ENCODE data around the gene CEP128.

DNA sequence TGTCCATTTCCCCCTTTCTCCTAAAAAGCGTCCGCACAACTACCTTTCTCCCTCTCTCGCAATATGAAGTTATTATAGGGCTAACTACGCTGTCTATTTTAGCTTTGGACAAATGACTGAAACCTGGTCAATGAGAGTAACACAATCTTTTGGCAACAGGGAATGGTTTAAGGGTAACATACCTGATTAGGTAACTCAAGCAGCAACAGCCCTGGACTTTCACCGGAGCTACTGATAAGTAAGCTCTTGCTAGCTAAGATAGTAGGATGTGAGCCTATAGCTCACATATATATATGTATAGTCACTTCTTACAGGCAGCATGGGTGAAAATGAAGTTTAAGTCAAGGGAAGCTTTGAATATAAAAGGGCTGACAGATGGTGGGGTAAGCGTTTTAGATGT lies 313.0 kb downstream of the CEP128 start:
- TF ChIP-seq, protein P1, sequence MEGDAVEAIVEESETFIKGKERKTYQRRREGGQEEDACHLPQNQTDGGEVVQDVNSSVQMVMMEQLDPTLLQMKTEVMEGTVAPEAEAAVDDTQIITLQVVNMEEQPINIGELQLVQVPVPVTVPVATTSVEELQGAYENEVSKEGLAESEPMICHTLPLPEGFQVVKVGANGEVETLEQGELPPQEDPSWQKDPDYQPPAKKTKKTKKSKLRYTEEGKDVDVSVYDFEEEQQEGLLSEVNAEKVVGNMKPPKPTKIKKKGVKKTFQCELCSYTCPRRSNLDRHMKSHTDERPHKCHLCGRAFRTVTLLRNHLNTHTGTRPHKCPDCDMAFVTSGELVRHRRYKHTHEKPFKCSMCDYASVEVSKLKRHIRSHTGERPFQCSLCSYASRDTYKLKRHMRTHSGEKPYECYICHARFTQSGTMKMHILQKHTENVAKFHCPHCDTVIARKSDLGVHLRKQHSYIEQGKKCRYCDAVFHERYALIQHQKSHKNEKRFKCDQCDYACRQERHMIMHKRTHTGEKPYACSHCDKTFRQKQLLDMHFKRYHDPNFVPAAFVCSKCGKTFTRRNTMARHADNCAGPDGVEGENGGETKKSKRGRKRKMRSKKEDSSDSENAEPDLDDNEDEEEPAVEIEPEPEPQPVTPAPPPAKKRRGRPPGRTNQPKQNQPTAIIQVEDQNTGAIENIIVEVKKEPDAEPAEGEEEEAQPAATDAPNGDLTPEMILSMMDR (IDR thresholded peaks at IDR 0.05; ENCODE audit: low read depth, low read length) = no peak
- no peak for TF ChIP-seq EZH2phosphoT487 (IDR thresholded peaks at IDR 0.05; ENCODE audit: low read depth)
